Skeletal muscle cell (primary cell): Measurements from ENCODE around the gene DENND1C.

Experiments
- DNase-seq: peaks from one replicate; pipeline ENCODE4 v3.0.0-alpha.2; 2010; ENCODE audit warnings: low read depth
- H3K4me3 ChIP-seq: 2 replicates; pipeline ENCODE4 v1.5.1; 2011; ENCODE audit warnings: low read depth, mild to moderate bottlenecking, control low read depth, low read length, moderate library complexity

DENND1C gene

DNA sequence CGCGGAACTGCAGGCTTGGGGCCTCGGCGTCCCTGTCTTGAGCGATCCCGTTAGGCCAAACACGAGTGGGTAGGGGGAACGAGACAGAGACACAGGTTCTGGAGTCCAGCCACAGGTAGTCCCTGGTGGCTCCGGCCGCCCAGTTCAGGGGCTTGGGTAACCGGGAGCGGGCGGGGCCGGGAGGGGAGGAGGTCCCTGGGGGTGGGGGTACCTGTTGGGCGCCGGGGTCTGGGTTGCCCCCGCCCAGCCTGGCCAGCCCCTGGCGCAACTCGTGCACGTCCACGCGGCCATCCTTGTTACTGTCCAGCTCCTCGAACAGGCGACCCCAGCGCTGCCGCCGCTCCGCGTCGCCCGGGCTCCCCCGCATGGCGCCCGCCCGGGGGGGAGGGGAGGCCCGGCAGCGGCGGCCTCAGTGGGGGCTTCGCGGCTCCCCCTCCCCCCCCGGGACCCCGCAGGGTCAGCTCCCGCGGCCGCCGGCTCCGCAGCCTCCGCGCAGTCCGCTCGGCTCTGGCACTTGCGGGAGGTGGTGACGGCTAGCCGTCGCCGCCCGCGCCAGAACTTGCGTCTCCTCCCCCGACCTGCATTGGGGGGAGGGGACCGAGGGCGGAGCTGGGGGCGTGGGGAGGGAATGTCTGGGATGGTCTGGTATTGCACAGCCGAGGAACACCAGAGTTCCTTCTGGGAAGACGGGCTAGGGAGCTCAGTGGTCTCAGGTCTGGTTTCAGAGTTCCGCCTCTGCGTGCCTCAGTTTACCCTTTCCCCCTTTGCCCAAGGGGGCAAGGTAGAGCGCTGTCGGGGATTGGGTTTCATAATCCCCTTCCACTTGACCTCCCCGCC, 22.1 kb downstream of the DENND1C start, which contains the start of gene SLC25A23:
SLC25A23 (minus strand) TSS at position 531 of the 837 bp plus-strand sequence; CDS start at position 367, 164 bp downstream.
- H3K4me3 ChIP-seq, result peak within 1 kb of the TSS; percentile 68
- DNase-seq, result peak; percentile 39

DNA sequence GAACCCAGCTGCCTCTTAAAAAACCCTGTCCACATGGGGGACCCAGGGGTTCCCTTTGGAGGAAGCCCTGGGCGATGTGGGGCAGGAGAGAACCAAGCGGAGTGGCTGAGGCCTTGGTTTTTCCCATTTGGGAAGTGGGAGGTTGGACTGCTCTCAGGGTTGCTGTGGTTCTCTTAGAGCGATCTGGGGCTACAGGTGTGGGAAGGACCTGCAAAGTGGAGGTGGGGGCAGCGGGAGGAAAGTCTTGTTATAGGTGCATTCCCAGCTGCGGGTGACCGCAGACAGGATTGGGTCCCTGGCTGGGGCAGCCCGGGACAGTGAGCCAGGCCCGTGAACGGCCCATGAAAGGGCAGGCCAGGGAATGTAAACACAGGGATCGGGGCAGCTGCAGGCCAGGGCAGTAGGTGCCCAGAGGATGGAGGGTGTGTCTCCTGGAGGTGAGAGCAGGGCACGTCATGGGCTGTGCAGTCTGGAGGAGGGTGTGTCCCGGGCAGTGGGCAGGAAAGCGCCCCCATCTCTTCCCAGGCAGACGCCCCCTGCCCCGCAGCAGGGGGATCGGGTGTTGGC, 22.8 kb downstream of the DENND1C start:
- H3K4me3 ChIP-seq, result peak overlapping the region; percentile 68

DNA sequence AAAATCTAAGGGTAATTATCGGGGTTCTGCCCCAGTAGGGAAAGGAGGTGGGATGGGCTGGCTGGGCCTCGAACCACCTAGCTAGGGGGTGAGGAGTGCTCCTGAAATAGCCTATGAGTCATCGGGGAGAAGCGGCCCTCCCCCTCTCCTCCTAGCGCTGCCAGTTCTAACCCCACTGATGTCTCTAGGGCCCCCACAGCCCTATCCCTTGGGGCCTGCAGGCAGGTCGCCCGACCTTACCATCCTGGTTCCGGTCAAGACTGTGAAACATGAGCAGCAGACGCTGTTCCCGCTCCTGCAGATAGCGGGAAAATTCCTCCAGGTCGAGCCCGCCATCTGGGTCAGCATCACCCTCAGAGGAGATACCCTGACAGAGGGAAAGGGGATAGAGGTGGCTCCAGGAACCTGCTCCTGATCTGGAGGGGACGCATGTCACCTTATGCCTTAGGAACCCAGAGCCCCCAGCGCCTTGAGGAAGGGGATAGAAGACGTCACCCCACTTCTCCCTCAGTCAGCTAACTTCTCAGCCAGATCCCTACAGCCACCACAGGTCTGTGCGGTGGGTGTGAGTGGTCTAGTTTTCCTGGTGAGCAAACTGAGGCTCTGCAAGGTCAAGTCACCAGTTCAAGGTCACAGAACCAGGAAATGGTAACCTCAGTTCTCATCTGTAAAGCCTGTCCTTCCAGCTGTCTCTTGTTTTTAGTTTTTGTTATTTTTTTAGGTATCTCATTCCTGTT, 23.5 kb downstream of the DENND1C start:
- DNase-seq, result no peak
- no peak overlapping the region for H3K4me3 ChIP-seq

More for the DNA sequence above, 22.8 kb downstream of the DENND1C start:
- no peak for DNase-seq

DNA sequence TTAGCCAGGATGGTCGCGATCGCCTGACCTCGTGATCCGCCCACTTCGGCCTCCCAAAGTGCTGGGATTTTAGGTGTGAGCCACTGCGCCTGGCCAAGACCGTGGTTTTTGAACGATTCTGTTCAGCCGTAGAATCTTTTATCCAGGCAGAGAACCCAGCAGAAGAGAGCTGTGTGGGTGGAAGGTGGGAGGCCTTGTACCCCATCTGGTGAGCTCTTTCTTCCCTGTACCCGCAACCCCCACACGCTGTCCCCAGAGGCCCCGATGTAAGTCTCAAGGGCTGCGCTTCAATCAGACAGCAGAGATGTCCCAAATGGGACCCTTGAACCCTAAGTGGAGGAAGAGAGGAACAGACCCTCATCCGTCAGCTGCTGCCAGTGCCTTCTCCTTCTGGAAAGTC, 25.7 kb downstream of the DENND1C start:
- DNase-seq, result no peak
- no peak overlapping the region for H3K4me3 ChIP-seq

DNA sequence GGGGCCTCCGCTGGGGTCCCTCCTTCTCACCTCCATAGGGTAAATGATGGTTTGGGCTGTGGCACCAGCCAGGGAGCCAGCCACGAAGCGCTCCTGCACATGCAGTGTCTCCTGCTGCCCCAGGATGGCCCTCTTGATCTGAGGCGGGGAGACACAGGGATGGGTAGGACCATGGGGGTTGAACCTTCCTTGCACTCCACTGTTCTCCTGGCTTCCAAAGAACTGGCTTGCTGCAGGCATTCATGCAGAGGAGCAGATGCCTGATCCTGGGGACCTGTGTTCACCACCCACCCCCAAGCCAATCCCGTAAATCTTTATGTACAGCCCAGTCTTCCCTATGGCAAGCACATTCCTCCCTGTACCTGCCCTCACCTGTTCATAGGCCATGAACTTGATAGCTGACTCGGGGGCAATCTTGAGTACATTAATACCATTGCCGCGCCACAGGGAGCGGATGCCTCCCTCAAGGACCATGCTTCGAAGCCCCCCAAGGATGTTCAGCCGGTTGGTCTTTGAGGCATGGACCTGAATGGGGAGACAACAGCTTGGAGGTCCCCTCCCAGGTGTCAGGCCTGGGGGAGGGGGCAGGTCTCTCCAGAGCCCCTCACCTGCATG, 27.5 kb downstream of the DENND1C start:
- DNase-seq, result no peak
- no peak overlapping the region for H3K4me3 ChIP-seq

DNA sequence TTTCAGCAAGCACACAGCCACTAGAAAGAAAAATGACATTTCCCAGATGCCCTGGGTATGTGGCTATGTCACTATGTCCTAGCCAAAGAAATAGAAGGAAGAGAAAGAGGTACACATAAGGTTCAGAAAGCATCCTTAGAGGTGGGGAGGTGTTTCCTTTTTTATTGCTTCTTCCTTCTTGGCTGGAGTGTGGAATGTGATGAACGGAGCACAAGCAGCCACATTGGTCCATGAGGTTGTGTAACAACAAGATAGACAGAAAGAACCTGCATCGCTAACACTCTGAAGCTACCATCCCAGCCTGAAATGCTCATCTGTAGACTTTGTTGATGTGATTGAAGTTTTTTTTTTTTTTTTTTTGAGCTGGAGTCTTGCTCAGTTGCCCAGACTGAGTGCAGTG, 28.7 kb downstream of the DENND1C start:
- H3K4me3 ChIP-seq, result no peak overlapping the region

DNA sequence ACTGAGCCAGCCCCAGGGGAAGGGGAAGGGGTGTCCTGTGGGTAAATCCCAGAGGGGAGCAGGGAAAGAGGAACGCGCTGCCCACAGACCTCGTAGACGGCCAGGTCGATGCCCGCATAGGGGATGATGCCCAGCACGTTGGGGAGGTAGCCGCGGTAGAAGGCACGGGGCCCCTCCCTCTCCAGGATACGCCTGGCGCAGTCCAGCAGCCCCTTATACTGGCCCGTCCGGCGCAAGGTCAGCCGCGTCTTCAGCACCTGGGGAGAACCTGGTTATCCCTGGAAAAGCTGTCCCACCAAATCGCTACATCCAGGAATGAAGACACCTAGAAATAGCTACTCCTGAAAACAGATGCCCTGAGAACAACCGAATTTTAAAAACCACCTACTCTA, 29.4 kb downstream of the DENND1C start:
- no peak for DNase-seq
- no peak overlapping the region for H3K4me3 ChIP-seq

More for the DNA sequence above, 28.7 kb downstream of the DENND1C start:
- no peak for DNase-seq

DNA sequence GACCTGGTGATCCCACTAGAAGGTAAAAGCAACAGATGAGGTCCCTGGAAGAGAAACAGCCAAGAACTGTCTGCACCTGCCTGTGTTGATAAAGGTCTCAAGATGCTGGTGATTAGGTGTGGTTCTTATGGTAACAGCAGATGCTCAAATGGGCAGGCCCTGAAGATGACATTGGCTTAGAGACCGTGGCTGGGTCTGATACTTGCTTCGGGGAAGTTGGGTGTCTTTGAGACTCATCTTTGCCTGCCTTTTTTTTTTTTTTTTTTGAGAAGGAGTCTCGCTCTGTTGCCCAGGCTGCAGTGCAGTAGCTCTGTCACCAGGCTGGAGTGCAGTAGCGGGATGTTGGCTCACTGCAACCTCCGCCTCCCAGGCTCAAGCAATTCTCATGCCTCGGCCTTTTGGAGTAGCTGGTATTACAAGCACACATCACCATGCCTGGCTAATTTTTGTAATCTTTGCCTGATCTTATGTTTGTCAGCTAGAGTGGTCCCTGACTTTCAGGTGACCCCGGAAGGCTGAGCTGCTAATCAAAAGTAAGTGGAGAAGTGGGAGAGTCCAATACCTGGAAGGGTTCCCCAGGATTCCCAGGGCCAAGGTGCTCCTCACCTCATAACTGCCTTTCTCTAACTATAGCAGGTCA, 29.9 kb downstream of the DENND1C start:
- H3K4me3 ChIP-seq, result no peak overlapping the region
- DNase-seq, result no peak

DNA sequence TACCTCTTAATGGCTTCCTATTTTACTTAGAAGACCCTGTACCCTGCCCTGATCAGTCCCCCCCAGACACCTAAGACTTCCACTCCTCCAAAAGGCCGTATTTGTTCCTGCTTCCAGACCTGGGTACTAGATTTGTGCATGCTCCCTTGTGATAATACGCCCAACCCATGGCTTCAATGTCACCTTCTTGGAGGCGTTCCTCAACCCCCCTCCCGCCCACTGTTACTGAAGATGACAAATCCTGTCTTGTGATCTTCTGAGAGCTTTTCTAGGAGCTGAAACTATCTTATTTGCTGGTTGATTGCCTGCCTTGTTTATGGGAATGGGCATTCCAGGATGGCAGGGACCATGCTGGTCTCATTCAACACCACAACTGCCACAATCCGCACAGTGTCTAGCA, 31.4 kb downstream of the DENND1C start:
- H3K4me3 ChIP-seq, result no peak overlapping the region
- no peak for DNase-seq

DNA sequence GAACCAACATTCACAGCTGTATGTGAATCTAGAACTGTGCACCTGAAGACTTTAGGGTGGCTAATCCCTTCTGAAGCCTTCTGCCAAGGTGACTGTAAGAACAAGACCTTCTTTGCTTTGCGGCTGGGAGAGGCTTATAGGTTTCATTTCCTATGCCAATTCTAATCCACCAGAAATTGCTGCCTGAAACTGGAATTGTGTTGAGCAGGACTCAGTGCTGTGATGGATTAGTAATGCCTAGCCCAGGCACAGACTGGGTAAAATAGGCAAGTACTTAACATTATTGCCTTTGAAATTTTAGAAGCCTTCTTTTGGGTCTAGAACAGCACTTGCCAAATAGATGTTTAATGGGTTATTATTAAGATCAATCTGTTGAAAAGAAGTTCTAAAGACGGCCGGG, 33.5 kb downstream of the DENND1C start:
- no peak overlapping the region for H3K4me3 ChIP-seq
- no peak for DNase-seq

DNA sequence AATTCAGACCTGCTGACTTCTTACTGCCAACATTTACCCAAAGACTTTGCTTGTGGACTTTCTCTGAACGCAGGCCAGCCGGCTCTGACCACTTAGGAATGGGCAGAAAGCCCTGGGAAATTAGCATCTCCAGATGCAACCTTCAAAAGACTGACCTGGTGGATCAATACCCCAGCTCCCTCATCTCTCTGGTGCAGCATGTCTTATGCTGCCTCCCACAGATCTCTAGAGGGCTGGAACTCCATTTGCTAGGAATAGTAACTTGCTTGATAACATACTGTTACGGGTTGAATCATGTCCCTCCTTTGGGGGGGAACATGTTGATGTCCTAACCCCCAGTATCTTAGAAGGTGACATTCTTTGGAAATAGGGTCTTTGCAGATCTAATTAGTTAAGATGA, 35.1 kb downstream of the DENND1C start:
- no peak overlapping the region for H3K4me3 ChIP-seq
- DNase-seq, result no peak

DNA sequence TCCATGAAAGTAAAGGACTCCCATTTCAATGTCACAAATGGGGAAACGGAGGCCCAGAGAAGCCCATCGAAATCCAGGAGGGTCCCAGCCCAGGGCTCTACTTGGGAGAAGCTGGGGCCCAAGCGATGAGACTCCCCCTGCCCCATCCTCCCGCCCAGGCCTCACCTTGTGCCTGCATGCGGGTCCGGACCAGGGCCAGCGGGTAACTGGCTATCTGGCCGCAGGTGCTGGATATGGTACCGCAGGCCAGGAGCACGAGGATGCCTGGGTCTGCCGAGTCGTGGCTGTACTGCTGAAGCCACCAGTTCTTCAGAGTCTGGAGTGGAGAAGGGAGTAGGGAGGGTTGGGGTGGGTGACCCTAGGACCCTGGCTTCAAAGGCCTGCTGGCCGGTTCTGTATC, 37.6 kb downstream of the DENND1C start:
- H3K4me3 ChIP-seq, result no peak overlapping the region
- no peak for DNase-seq

DNA sequence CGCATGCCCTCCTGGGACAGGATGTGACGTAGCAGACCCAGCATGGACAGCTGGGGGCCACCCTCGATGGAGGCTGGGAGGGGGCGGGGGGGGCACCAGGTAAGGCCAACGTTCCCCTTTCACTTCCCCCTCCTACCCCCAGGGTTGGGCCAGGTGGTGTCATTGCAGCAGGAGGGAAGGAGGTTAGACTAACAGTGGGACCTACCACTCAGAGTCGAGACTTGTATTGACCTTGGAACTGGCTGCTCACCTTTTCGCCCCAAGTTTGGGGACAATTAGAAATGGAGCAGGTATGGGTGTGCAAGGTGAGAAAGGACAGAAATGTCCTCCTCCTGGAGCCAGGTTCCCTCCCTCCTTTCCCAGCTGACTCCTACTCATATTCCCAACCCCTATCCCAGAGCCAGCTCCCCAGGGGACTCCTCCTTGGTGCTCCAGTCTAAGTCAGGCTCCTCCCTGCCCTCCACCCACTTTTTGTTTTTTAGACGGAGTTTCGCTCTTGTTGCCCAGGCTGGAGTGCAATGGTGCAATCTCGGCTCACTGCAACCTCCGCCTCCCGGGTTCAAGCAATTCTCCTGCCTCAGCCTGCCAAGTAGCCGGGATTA, 39.4 kb downstream of the DENND1C start:
- H3K4me3 ChIP-seq, result no peak overlapping the region
- no peak for DNase-seq

DNA sequence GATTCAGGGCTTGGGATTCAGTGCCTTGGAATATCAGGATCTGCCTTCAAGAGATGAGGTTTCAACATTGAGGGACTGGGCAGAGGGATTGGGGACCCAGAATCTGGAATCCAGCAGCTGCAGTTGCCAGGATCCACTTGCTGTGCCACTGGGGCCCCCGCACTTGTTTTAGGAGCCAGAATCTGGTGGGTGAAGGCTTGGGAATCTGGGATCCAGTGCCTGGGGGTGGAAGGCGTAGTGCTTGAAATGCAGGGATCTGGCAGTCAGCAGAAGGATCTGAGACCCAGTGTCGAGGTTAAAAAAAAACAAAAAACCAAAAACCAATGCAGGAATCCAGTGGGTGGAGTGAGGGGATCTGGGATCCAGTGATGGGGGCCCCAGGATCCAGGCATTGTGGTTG, 40.7 kb downstream of the DENND1C start:
- no peak overlapping the region for H3K4me3 ChIP-seq

DNA sequence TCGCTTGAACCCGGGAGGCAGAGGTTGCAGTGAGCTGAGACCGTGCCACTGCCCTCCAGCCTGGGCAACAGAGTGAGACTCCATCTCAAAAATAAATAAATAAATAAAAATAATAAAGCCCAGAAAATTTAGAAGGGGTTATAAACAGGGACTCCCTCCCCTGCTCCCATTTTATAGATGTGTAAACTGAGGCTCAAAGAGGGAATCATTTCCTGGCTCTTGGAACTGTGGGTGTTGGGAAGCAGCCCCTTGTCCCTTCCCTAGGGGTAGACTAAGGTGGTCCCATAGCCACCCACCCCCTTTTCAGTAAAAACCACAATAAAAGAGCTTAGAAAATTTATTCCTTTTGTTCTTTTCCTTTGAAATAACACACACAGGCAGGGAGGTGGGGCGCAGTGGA, 41.8 kb downstream of the DENND1C start:
- no peak overlapping the region for H3K4me3 ChIP-seq
- DNase-seq, result no peak

More for the DNA sequence above, 40.7 kb downstream of the DENND1C start:
- DNase-seq, result no peak

DNA sequence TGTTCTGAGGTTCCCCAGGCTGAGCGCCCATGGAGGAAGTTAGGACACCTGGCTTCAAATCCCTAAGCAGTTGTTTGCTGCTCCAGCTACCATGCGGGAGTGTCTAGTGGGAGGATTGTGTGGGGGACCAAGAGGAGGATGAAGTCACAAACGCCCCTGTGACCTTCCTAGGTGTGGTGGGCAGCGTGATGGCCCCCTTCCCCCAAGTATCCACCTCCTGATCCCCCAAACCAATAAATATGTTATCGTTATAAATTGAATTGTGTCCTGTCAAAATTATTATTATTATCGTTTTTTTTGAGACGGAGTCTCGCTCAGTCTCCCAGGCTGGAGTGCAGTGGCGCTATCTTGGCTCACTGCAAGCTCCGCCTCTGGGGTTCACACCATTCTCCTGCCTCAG, 47.9 kb downstream of the DENND1C start, which contains the start of gene SLC25A41:
SLC25A41 (minus strand) TSS at position 101 of the 400 bp plus-strand sequence; CDS start at position 31, 70 bp downstream.
- DNase-seq, result no peak
- no peak within 1 kb of the TSS for H3K4me3 ChIP-seq

DNA sequence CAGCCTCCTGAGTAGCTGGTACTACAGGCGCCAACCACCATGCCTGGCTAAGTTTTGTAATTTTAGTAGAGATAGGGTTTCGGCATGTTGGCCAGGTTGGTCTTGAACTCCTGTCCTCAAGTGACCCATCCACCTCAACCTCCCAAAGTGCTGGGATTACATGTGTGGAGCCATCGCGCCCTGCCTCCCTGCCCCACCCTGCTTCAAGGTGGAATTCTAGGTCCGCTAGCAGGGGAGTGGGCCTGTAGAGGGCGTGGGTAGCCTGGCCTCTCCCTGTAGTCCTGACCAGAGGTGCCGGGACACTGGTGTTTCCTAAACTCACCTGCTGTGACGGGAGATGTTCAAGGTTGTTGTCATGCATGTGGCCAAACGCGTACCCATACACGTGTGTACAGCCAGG, 48.4 kb downstream of the DENND1C start:
- DNase-seq, result no peak

DNA sequence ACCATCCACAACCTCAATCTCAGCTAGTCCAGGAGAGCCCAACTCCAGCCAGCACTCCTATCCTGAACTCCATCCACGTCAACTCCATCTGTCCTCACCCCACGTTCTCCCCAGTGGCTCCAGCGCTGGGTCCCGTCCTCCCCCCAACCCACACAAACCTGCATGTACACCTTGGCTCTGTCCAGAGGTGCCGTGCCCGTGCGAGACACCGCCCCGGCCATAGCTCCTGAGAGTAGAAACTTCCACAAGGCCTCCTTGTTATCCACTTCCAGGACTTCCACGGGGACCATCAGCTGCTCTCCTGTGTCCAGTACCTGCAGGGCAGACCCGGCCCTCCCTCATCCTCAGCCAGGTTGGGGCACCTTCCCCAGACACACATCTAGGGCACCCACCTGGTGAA, 49.7 kb downstream of the DENND1C start:
- no peak overlapping the region for H3K4me3 ChIP-seq
- DNase-seq, result no peak

More for the DNA sequence above, 48.4 kb downstream of the DENND1C start:
- no peak overlapping the region for H3K4me3 ChIP-seq
